Measurements from ENCODE around the gene GRIK4. TPM values are rescaled to one million over a fixed set of nuclear protein-coding genes. Genes with fewer than 3 reads are reported as not detected.

Gene GRIK4
- total RNA-seq, 1 donor from 2014 or later, result not detected

DNA sequence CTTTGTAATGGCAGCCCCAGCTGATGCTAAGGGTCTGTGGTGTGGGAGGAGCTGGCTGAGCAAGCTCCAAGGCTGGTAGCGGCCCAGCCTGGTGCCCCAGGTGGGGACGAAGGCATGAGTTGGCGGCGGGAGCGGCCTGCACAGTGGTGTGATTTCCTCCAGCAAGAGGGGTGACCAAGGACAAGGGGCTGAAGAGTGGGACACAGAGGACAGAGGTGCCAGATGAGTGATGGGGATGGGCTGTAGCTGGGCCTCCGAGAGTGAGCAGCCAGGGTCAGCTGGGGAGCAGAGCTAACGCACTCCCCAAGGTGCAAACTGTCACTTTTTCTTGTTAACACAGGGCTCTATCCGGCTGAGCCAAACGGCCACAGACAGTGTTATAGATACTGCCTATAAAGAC lies 283.2 kb downstream of the GRIK4 start:
- DNase-seq (ENCODE audit: low spot score in 2 of 2), result no peak
- Histone ChIP-seq H3K27me3 (no peaks in the 10 kb centered on the region), H3K9me3 (no peaks in the 10 kb centered on the region), H3K4me3 (no peak overlapping the region), H3K4me1 (no peaks in the 10 kb centered on the region), H3K27ac (no peak overlapping the region), H3K36me3 (no peaks in the 10 kb centered on the region)
- TF ChIP-seq, protein P1, sequence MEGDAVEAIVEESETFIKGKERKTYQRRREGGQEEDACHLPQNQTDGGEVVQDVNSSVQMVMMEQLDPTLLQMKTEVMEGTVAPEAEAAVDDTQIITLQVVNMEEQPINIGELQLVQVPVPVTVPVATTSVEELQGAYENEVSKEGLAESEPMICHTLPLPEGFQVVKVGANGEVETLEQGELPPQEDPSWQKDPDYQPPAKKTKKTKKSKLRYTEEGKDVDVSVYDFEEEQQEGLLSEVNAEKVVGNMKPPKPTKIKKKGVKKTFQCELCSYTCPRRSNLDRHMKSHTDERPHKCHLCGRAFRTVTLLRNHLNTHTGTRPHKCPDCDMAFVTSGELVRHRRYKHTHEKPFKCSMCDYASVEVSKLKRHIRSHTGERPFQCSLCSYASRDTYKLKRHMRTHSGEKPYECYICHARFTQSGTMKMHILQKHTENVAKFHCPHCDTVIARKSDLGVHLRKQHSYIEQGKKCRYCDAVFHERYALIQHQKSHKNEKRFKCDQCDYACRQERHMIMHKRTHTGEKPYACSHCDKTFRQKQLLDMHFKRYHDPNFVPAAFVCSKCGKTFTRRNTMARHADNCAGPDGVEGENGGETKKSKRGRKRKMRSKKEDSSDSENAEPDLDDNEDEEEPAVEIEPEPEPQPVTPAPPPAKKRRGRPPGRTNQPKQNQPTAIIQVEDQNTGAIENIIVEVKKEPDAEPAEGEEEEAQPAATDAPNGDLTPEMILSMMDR (IDR thresholded peaks at IDR 0.05), result no peak
- intact Hi-C loops (cut with DNase I), result no loop called here

DNA sequence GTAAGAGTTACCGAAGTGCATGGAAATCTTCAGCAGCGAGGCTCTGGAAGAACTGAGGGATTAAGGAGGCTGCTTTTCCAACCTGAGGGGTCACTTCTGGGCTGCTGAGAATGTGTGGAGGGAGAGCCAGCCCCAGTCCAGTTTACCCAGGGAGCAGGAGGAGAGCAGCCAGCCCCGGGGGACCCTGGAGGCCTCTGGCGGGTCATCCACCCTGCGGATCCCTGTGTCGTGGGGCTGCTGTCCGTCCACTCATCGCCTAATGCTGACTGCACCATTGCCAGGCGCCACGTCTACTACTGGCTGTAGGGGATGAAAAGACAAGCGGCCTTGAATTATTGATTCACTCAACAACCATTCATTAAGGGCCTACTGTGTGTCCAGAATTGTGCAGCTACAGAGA lies 283.6 kb downstream of the GRIK4 start:
- Histone ChIP-seq H3K4me1 (no peaks in the 10 kb centered on the region), H3K9me3 (no peaks in the 10 kb centered on the region), H3K4me3 (no peak overlapping the region), H3K27me3 (no peaks in the 10 kb centered on the region), H3K27ac (no peak overlapping the region), H3K36me3 (no peaks in the 10 kb centered on the region)
- intact Hi-C loops (cut with DNase I), result no loop called here
- no peak for DNase-seq (ENCODE audit: low spot score in 2 of 2)
- TF ChIP-seq, protein P1 (IDR thresholded peaks at IDR 0.05), result no peak

DNA sequence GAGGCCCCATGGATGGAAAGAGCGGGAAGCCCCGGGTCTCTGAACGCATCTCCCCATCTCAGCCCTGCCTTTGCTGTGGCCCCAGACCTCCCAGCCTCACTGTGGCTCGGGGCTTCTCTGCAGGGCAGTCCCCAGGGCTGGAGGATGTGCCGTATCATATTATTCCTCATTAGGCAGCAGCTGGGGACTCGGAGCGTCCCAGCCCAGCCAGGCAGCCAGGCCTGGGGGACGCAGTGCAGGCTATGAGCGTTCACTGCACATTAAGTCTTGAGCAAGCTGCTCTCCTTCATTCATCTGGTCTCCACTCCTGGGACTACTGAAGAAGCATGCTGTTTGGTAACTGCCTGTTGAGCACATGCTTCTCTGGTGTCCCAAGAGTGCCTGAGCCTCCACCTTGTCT lies 285.6 kb downstream of the GRIK4 start:
- H3K4me3 ChIP-seq, result no peak overlapping the region
- no peaks in the 10 kb centered on the region for H3K36me3 ChIP-seq
- H3K27ac ChIP-seq, result no peak overlapping the region
- no peaks in the 10 kb centered on the region for H3K9me3 ChIP-seq
- no peaks in the 10 kb centered on the region for H3K4me1 ChIP-seq
- no peak for DNase-seq (ENCODE audit: low spot score in 2 of 2)
- TF ChIP-seq, protein P1 (IDR thresholded peaks at IDR 0.05), result no peak
- intact Hi-C loops (cut with DNase I), result no loop called here
- H3K27me3 ChIP-seq, result no peaks in the 10 kb centered on the region

DNA sequence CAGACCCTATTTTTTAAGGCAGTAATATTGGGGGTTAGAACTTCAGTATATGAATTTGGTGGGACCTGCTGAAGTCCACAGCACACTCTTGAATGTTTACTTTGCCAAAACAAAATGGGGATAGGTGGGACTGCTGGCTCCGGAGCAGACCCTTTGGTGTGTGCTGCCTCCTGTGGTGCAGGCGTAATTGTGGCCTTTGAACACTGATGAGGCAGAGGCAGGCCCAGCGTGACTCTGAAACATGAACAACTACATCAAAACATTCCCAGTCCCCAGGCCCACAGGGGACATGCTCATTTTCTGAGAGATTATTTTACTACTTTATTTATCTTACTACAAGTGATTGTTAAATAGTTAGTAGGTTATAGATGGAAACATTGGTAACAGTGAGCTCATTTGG lies 287.3 kb downstream of the GRIK4 start:
- Histone ChIP-seq H3K27me3 (no peaks in the 10 kb centered on the region), H3K36me3 (no peaks in the 10 kb centered on the region), H3K4me1 (no peaks in the 10 kb centered on the region), H3K9me3 (no peaks in the 10 kb centered on the region), H3K4me3 (no peak overlapping the region), H3K27ac (no peak overlapping the region)
- intact Hi-C loops (cut with DNase I), result no loop called here
- DNase-seq (ENCODE audit: low spot score in 2 of 2), result no peak
- TF ChIP-seq, protein P1 (IDR thresholded peaks at IDR 0.05), result no peak

DNA sequence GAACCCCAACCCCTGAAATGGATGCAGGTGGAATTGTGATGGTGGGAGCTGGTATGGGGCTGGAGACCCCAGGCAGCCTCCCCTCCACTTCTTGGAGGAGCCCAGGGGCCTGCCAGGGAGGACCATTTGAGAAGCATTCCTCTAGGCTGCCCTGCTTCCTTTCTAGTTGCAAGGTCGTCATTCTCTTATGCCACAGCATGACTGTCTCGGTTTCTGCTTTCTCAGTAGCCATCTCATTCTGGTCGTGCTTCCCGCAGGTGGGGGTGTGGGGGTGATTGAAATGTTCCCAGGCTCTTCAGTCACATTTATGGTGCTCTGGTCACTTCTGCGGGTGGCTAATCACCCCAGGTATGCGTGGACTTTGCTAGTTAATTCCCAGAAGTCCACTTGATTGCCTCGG lies 288.7 kb downstream of the GRIK4 start:
- H3K27ac ChIP-seq, result no peak overlapping the region
- TF ChIP-seq, protein P1 (IDR thresholded peaks at IDR 0.05), result no peak
- H3K4me3 ChIP-seq, result no peak overlapping the region
- H3K9me3 ChIP-seq, result no peaks in the 10 kb centered on the region
- intact Hi-C loops (cut with DNase I), result no loop called here
- H3K36me3 ChIP-seq, result no peaks in the 10 kb centered on the region
- no peak for DNase-seq (ENCODE audit: low spot score in 2 of 2)
- H3K4me1 ChIP-seq, result no peaks in the 10 kb centered on the region
- H3K27me3 ChIP-seq, result no peaks in the 10 kb centered on the region
